Astrocyte of the spinal cord (primary cell): ENCODE measurements around the gene FCHSD2.
"Not testable (repeated sequence)": the region's sequence is repeated elsewhere in the genome, so short reads cannot be mapped to it uniquely, and the experiment has no call there.

Experiments used
- DNase-seq: peaks from one replicate; pipeline ENCODE4 v3.0.0; 2011; ENCODE audit warnings: low read depth, low spot score
- H3K4me3 ChIP-seq: 2 replicates; pipeline ENCODE4 v1.5.1; 2011; ENCODE audit warnings: low read depth, mild to moderate bottlenecking, low read length, moderate library complexity
- in situ Hi-C: cut with HindIII; loops from 2 replicates; pipeline ENCODE4 v1.10.0; 2017; ENCODE audit warnings: low sequenced_read_pairs
- TF ChIP-seq, protein P1 (sequence below): IDR thresholded peaks from 2 replicates; pipeline ENCODE4 v1.5.1; 2012; ENCODE audit warnings: low read depth, mild to moderate bottlenecking, low read length, inconsistent platforms

FCHSD2 gene

DNA sequence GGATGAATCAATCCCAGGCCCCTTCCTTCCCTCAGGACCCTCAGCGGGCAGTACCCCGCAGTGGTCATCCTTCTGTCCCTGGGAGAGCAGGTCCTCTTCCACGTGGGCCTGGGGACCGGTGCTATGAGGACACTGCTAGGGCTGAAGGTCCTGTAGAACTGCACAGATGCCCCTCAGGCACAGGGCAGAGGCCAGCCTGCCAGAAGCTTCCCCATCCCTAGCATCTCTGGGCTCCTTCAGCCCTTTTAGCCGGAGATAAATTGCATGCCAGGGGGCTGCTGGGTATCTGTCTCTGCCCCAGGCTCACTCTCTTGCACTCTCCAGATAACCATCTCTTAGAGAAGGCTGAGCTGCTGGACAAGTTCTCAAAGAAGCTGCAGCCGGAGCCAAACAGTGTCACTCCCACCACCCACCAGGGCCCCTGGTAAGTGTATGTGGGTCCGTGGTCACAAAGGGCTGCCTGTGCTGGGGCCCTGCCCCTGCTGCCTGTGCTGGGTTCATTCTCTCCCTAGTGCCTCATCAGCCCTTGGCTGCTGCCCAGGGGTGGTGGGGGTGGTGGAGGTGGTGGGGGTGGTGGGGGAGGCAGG lies 325.6 kb downstream of the FCHSD2 start:
- in situ Hi-C loops, result no loop called here
- DNase-seq, result no peak
- TF ChIP-seq, protein P1, sequence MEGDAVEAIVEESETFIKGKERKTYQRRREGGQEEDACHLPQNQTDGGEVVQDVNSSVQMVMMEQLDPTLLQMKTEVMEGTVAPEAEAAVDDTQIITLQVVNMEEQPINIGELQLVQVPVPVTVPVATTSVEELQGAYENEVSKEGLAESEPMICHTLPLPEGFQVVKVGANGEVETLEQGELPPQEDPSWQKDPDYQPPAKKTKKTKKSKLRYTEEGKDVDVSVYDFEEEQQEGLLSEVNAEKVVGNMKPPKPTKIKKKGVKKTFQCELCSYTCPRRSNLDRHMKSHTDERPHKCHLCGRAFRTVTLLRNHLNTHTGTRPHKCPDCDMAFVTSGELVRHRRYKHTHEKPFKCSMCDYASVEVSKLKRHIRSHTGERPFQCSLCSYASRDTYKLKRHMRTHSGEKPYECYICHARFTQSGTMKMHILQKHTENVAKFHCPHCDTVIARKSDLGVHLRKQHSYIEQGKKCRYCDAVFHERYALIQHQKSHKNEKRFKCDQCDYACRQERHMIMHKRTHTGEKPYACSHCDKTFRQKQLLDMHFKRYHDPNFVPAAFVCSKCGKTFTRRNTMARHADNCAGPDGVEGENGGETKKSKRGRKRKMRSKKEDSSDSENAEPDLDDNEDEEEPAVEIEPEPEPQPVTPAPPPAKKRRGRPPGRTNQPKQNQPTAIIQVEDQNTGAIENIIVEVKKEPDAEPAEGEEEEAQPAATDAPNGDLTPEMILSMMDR, result no peak
- no peak overlapping the region for H3K4me3 ChIP-seq

DNA sequence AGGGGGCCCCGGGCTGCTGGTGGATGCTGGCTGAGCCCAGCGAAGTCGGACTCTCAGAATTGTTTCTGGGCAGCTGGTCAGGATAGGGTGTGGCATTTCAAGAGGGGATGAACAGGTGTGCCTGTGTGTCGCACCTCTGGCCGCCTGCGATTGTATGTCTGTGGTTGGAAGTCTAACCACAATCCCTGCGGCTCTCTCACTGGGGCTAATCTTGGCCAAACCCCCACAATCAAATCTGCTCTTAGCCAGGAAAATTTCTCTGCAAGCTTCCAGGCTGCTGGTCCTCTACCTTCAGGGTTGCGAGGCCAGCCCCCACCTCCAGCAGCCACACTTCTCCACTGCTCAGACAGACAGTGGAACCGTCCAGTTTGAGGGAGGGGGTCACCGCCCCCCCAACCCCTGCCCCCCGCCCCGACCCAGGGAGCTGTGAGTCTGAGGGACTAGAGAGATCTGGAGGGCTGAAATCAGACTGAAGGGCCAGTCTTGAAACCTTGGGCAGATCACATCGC lies 327.0 kb downstream of the FCHSD2 start:
- peak overlapping the region; percentile 83 for H3K4me3 ChIP-seq
- in situ Hi-C loops, result no loop called here
- no peak for DNase-seq
- TF ChIP-seq, protein P1, result no peak

DNA sequence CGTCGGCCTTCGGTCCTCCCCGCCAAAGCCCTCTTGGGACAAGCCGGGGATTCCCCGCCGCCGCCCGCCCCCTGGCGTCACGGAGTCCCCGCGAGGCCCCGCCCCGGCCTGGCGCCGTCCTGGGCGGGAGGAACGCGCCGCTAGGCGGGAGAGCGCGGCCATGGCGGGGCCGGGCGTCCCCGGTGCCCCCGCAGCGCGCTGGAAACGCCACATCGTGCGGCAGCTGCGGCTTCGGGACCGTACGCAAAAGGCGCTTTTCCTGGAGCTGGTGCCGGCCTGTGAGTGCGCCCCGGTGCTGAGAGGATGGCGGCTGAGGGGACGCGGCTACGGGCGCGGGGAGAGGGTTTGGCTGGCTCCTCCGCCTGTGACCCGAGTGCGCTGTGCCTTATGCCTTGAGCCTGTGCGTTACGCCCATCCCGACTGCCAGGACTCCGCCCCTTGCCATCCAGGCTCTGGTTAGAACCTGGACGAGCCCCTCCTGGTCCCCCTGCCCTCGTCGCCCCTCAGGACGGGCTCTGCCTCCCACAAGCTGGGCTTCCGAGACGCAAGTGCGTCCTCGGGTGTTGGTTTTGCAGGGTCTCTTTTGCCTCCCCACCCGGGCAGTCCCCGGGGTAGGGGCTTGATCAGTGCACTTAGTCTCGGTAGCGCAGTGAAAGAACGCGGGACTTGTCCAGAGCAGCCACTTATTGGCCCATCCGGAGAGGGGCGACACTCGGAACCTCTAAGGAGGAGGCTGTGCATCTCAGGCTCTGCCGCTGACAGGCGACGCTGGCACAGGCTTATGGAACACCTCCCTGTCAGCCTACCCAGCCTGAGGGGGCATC lies 327.6 kb downstream of the FCHSD2 start, which contains the start of gene ATG16L2:
ATG16L2 (plus strand) TSS at position 126 of the 824 bp plus-strand sequence; CDS start at position 161, 35 bp downstream.
- in situ Hi-C loops, result no loop called here
- peak within 1 kb of the TSS; percentile 83 for H3K4me3 ChIP-seq
- peak; percentile 92 for DNase-seq
- TF ChIP-seq, protein P1, result peak; percentile 7

DNA sequence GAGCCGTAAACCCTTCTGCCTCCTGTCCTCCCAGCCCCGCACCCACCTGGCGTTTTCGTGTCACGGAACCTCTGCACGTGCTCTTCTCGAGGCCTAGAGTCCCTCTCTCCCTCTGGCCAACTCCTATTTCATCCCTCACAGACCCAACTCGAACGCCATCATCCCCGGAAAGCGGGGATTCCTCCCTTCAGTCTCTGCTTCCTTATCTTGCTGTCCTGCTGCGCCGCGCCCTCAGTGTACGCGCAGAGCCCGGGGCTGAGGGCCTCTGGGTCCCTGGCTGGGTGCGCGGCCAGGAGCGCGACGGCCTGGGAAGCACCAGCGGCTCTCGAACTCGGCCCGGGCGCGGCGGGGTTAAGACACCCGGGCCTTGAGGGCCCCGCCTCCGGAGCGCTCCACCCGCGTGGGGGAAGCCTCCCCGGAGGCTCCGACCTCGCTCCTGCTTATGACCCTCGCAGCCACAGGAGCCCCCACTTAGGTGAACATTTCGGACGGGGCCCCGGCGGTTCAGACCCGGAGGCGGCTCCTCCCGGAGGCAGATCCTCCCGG lies 328.3 kb downstream of the FCHSD2 start:
- DNase-seq, result no peak
- peak overlapping the region; percentile 83 for H3K4me3 ChIP-seq
- TF ChIP-seq, protein P1, result no peak
- in situ Hi-C loops, result no loop called here

DNA sequence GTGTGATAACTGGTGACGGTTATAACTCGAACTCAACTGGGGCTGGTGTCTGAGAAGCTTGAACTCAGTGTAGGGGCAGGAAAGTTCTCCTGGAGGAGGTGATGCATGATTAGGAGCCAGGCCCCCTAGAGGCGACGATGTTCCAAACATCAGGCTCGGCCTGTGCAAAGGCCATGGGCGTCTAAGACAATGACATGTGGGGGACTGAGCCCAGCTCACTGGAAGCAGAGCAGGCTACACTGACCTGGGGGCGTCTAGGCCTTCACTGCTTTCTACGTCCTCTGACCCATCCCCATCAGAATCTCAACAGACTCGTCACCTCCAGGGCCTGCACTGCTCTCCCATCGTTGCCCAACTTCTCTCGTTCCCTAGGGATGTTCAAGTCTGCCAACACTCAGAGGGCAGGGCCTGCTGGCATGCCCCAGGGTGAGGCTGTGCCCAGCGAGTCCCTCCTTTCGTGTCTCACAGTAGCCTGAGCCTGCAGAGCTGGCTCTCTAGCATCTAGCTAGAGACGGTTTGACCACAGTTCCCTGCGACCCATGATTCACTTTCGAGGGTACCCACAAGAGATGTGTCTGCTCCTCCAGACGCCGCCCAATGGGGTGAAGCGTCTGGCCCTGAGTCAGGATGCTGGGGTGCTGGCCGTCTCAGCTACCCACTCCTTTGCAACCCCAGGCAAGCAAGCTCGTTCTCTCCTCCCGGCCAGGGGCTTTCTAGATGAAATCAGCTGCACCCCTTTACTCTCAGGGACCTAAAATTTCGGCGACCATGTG lies 329.0 kb downstream of the FCHSD2 start:
- H3K4me3 ChIP-seq, result peak overlapping the region; percentile 83
- TF ChIP-seq, protein P1, result peak; percentile 73
- in situ Hi-C loops, result no loop called here
- DNase-seq, result peak; percentile 39

DNA sequence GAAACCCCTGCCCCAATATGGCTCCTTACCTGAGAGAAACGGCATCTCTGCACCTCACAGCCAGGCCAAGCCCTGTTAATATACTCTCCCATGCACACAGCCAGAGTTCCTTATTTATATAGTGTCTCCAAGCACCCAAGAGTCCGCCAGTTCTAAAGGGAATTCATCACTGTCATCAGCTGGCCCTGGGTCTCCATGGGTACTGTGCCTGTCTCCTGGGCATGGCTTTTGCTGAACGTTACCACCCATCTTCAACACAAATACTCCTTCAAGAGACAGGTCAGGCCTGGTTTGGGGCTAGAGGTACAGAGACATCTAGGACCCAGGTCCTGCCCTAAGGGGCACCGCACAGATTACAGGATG lies 329.5 kb downstream of the FCHSD2 start:
- in situ Hi-C loops, result no loop called here
- DNase-seq, result no peak
- H3K4me3 ChIP-seq, result peak overlapping the region; percentile 83
- TF ChIP-seq, protein P1, result no peak

DNA sequence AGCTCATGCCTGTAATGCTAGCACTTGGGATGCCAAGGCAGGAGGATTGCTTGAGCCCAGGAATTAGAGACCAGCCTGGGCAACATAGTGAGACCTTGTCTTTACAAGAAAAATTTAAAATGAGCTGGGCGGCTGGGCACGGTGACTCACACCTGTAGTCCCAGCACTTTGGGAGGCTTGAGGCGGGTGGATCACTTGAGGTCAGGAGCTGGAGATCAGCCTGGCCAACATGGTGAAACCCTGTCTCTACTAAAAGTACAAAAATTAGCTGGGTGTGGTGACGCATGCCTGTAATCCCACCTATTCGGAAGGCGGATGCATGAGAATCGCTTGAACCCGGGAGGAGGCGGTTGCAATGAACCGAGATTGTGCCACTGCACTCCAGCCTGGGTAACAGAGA lies 330.4 kb downstream of the FCHSD2 start:
- in situ Hi-C loops, DNase-seq, H3K4me3 ChIP-seq: not testable (repeated sequence)
